ENCODE data around the gene PPP1R7.
A peak's percentile ranks its signal among the peaks of the same experiment; 100 is the strongest.

The PPP1R7 gene

DNA sequence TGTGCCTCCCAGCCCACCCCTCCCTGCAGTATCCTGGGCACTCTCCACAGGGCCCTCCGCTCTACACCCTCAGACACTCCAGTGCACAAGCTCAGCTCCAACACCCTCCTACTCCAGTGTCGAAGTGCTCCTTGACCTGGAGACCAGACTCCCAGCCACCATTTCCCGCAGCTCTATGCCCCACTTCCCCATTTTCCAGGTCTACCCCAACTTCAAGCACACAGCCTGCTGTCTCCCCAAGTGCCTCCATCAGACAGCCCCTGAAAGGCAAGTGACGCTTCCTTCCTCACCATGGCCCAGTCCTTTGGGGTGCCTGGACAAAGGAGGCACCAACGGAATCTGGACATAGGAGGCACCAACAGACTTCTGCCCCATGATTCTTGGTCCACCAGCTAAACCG, 8.2 kb upstream of the PPP1R7 start:
- 91 to 97% methylated on average over 4 to 6 of the region's 6 CpGs for WGBS, 2 experiments (ENCODE audit: insufficient coverage in 2 of 2)
- H3K4me3 ChIP-seq (ENCODE audit: extremely low read depth, insufficient read depth, low read length, poor library complexity, severe bottlenecking), result no peak overlapping the region
- H3K36me3 ChIP-seq (ENCODE audit: control insufficient read depth, insufficient read depth, low read length), result peaks cover 5% of the 10 kb centered on the region
- no peaks in the 10 kb centered on the region for H3K4me1 ChIP-seq (ENCODE audit: control insufficient read depth, insufficient read depth, low read length, poor library complexity, severe bottlenecking)
- H3K9me3 ChIP-seq (ENCODE audit: control insufficient read depth, low read length), result no peaks in the 10 kb centered on the region
- no peak overlapping the region for H3K27ac ChIP-seq (ENCODE audit: low read depth, low read length, severe bottlenecking)

DNA sequence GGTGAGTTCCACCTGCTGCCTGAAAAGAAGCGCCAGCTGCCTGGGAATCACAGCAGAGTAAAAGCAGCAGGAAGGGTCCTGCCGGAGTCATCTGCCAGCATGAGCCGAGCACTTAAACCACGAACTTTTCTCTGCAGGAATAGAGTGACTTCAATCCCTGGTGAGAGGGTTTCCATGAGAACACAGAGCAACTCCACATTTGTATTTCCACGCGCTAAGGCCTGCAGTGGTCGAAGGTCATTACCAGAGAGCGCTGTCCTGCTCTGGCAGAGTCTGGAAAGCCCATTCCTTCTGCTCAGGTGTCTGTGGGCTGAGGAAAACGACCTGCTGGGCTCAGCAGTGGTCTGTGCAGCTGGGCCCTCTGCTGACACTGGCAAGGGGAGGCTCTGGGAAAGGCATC, 7.7 kb upstream of the PPP1R7 start:
- H3K9me3 ChIP-seq (ENCODE audit: control insufficient read depth, low read length), result no peaks in the 10 kb centered on the region
- no peak overlapping the region for H3K4me3 ChIP-seq (ENCODE audit: extremely low read depth, insufficient read depth, low read length, poor library complexity, severe bottlenecking)
- no peaks in the 10 kb centered on the region for H3K4me1 ChIP-seq (ENCODE audit: control insufficient read depth, insufficient read depth, low read length, poor library complexity, severe bottlenecking)
- WGBS, 2 experiments (ENCODE audit: insufficient coverage in 2 of 2), result 95 to 96% methylated on average over 9 of the region's 9 CpGs
- H3K27ac ChIP-seq (ENCODE audit: low read depth, low read length, severe bottlenecking), result no peak overlapping the region
- peaks cover 5% of the 10 kb centered on the region for H3K36me3 ChIP-seq (ENCODE audit: control insufficient read depth, insufficient read depth, low read length)

DNA sequence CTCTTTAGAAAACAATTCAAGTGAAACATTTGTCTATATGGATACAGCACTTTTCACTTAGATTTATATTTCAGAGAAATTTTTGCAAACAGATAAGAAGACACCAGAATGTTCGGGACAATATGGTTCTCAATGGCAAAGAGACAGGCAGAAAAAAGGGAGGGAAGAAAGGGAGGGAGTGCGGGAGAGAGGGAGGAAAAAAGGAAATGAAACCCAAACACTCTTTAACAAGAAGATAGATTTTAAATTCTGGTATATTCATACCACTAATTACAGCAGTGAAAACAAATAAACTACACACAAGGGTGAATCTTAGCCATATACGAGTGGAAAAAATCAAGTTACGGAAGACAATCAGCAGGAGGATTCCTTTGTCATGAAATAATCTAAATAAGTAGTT, 4.0 kb upstream of the PPP1R7 start:
- no peak overlapping the region for H3K4me3 ChIP-seq (ENCODE audit: extremely low read depth, insufficient read depth, low read length, poor library complexity, severe bottlenecking)
- no peaks in the 10 kb centered on the region for H3K36me3 ChIP-seq (ENCODE audit: control insufficient read depth, insufficient read depth, low read length)
- H3K4me1 ChIP-seq (ENCODE audit: control insufficient read depth, insufficient read depth, low read length, poor library complexity, severe bottlenecking), result no peaks in the 10 kb centered on the region
- WGBS, 2 experiments (ENCODE audit: insufficient coverage in 2 of 2), result 100% methylated on average over 1 of the region's 4 CpGs; no CpG with 5 or more reads in 1 of the 2 experiments
- H3K27ac ChIP-seq (ENCODE audit: low read depth, low read length, severe bottlenecking), result no peak overlapping the region
- H3K9me3 ChIP-seq (ENCODE audit: control insufficient read depth, low read length), result no peaks in the 10 kb centered on the region

DNA sequence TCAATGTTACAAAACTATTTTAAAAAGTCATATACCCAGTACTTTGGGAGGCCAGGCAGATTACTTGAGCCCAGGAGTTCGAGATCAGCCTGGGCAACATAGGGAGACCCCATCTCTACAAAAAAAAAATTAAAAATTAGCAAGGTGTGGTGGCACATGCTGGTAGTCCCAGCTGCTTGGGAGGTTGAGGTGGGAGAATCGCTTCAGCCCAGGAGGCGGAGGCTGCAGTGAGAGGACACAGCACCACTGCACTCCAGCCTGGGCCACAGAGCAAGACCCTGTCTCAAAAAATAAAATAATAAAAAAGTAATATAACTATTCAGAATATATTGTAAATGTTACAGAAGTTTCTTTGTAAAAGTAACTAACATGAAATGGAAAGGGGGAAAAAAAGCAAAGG, 2.9 kb upstream of the PPP1R7 start:
- Histone ChIP-seq H3K4me3 (ENCODE audit: extremely low read depth, insufficient read depth, low read length, poor library complexity, severe bottlenecking) (no peak overlapping the region), H3K36me3 (ENCODE audit: control insufficient read depth, insufficient read depth, low read length) (no peaks in the 10 kb centered on the region), H3K27ac (ENCODE audit: low read depth, low read length, severe bottlenecking) (no peak overlapping the region), H3K4me1 (ENCODE audit: control insufficient read depth, insufficient read depth, low read length, poor library complexity, severe bottlenecking) (peaks cover 8% of the 10 kb centered on the region), H3K9me3 (ENCODE audit: control insufficient read depth, low read length) (no peaks in the 10 kb centered on the region)
- WGBS, 2 experiments (ENCODE audit: insufficient coverage in 2 of 2), result 100% methylated on average over 1 of the region's 3 CpGs; no CpG with 5 or more reads in 1 of the 2 experiments

DNA sequence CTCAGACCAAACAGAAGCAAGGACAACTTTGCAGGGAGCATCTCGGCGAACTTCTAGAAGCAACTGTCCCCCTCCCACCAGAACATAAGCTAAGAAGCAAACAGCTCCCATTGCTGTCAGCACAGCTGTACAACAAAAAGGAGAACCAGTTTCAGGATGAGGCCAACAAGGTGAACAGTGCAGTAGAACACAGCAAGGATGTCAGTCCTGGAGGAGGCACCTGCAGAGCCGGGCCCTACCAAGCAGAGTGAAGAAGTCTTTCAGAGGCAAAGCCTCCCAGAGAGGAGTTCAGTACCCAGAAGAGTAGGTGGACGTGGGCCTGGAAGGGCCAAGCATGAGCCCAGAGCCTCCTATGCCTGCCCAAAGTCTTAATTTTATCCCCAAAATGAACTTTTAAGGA, 2.0 kb upstream of the PPP1R7 start:
- H3K4me1 ChIP-seq (ENCODE audit: control insufficient read depth, insufficient read depth, low read length, poor library complexity, severe bottlenecking), result peaks cover 9% of the 10 kb centered on the region
- no peak overlapping the region for H3K27ac ChIP-seq (ENCODE audit: low read depth, low read length, severe bottlenecking)
- whole genome bisulfite sequencing, 2 experiments (ENCODE audit: insufficient coverage in 2 of 2), result 86 to 95% methylated on average over 2 to 4 of the region's 4 CpGs
- no peaks in the 10 kb centered on the region for H3K9me3 ChIP-seq (ENCODE audit: control insufficient read depth, low read length)
- peak overlapping the region; percentile 90 for H3K4me3 ChIP-seq (ENCODE audit: extremely low read depth, insufficient read depth, low read length, poor library complexity, severe bottlenecking)
- H3K36me3 ChIP-seq (ENCODE audit: control insufficient read depth, insufficient read depth, low read length), result peaks cover 3% of the 10 kb centered on the region

DNA sequence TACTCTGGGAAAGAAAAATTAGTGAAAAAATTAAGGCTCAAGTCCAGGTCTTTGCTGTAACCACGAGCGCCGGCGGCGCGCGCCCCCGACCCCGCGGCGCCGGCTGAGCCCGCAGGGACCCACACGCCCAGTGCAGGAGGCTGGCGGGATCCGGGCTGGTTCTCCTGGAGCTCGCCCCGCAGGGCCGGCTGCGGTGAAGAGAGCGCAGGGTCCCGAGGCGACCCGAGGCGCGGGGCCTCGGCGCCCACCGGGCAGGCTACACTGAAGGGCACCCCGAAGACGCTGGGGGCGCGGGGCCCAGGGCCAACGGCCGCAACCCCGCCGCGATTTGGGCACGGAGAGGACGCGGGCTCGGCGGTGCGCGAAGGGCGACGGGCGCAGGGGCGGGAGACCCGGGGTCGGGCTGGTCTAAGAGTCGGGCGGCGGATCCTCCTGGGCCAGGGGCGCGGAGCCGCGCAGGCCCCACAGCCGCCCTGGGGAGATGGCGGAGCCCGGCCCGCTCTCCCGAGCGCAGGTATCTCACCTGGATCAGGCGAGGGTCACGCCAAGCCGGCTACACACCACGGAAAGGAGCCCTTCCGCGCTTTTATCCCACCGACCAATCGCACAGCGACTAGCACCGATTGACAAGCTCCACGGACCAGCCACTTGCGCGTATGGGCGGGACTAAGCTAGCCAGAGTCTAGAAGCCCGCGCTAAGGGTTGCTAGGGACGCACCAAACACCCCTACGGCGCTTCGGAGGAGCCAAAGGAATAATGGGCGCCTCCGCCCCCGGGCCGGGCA, 1.2 kb upstream of the PPP1R7 start, which contains the start of gene PASK:
Gene PASK, minus strand, starts transcription at position 582 of the 784 bp plus-strand sequence. CDS start 6,440 bp downstream, outside the sequence.
- H3K36me3 ChIP-seq (ENCODE audit: control insufficient read depth, insufficient read depth, low read length), result peaks cover 7% of the 10 kb centered on the region
- H3K9me3 ChIP-seq (ENCODE audit: control insufficient read depth, low read length), result no peaks in the 10 kb centered on the region
- WGBS, 2 experiments (ENCODE audit: insufficient coverage in 2 of 2), result 0% methylated on average over 75 to 79 of the region's 88 CpGs
- peaks cover 9% of the 10 kb centered on the region for H3K4me1 ChIP-seq (ENCODE audit: control insufficient read depth, insufficient read depth, low read length, poor library complexity, severe bottlenecking)
- peak within 1 kb of the TSS; percentile 90 for H3K4me3 ChIP-seq (ENCODE audit: extremely low read depth, insufficient read depth, low read length, poor library complexity, severe bottlenecking)
- H3K27ac ChIP-seq (ENCODE audit: low read depth, low read length, severe bottlenecking), result peak within 1 kb of the TSS; percentile 36

DNA sequence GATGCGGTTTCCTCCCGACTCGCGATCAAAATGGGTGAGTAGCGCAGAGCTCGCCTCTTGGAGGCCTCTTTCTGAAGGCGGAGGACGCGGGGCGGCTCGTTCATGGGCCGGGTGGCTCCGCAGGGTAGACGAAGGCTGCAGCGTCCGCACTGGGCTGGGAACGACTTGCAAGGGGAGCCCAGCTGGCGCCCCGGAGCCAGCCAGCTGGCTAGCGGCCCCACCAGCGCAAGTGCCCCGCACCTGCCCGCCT, 667 bp upstream of the PPP1R7 start:
- no peaks in the 10 kb centered on the region for H3K9me3 ChIP-seq (ENCODE audit: control insufficient read depth, low read length)
- H3K4me3 ChIP-seq (ENCODE audit: extremely low read depth, insufficient read depth, low read length, poor library complexity, severe bottlenecking), result peak overlapping the region; percentile 90
- 1% methylated on average over 21 to 23 of the region's 23 CpGs for WGBS, 2 experiments (ENCODE audit: insufficient coverage in 2 of 2)
- H3K36me3 ChIP-seq (ENCODE audit: control insufficient read depth, insufficient read depth, low read length), result peaks cover 7% of the 10 kb centered on the region
- peaks cover 9% of the 10 kb centered on the region for H3K4me1 ChIP-seq (ENCODE audit: control insufficient read depth, insufficient read depth, low read length, poor library complexity, severe bottlenecking)
- H3K27ac ChIP-seq (ENCODE audit: low read depth, low read length, severe bottlenecking), result peak overlapping the region; percentile 36

DNA sequence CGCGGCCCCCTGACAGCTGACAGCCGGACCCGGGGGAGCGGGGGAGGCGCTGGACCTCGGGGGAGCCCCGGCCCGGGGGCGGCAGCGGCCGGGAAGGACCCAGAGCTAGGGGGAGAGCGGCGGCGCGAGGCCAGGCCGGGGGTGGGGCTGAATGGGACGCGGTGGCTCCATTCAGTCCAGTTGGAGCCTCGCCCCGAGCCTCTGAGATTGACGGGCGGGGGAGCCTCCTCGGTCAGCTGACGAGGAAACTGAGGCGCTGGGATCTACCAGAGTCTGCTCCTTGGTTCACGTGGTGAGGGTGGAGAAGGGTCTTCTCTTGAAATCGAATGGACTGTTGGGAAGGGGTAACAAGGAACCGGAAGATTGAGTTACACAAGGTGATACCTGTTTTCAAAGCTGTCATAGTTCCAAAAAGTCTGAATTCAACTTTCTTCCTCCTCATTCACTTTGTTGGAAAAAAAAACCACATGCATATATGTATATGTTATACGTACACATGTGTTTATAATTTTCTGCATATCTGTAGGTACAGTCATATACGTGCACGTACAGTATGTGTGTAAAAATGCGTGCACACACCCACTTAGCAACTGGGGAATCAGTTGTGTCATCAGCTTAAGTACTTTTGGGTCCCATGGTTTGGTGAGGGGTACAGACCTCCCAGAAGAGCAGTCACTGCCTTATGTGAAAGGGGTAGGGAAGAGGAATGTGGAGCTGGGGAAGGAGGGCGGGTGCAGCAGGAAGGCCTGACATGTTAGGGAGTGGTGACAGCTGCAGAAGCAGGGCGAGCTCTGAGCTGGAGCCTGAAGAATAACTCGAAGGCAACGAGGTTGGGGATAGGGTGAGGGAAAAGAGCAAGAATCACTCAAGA, 628 bp downstream of the PPP1R7 start:
- H3K4me3 ChIP-seq (ENCODE audit: extremely low read depth, insufficient read depth, low read length, poor library complexity, severe bottlenecking), result peak overlapping the region; percentile 90
- peaks cover 9% of the 10 kb centered on the region for H3K4me1 ChIP-seq (ENCODE audit: control insufficient read depth, insufficient read depth, low read length, poor library complexity, severe bottlenecking)
- 17 to 19% methylated on average over 35 to 36 of the region's 37 CpGs for WGBS, 2 experiments (ENCODE audit: insufficient coverage in 2 of 2)
- H3K27ac ChIP-seq (ENCODE audit: low read depth, low read length, severe bottlenecking), result no peak overlapping the region
- peaks cover 7% of the 10 kb centered on the region for H3K36me3 ChIP-seq (ENCODE audit: control insufficient read depth, insufficient read depth, low read length)
- H3K9me3 ChIP-seq (ENCODE audit: control insufficient read depth, low read length), result no peaks in the 10 kb centered on the region

DNA sequence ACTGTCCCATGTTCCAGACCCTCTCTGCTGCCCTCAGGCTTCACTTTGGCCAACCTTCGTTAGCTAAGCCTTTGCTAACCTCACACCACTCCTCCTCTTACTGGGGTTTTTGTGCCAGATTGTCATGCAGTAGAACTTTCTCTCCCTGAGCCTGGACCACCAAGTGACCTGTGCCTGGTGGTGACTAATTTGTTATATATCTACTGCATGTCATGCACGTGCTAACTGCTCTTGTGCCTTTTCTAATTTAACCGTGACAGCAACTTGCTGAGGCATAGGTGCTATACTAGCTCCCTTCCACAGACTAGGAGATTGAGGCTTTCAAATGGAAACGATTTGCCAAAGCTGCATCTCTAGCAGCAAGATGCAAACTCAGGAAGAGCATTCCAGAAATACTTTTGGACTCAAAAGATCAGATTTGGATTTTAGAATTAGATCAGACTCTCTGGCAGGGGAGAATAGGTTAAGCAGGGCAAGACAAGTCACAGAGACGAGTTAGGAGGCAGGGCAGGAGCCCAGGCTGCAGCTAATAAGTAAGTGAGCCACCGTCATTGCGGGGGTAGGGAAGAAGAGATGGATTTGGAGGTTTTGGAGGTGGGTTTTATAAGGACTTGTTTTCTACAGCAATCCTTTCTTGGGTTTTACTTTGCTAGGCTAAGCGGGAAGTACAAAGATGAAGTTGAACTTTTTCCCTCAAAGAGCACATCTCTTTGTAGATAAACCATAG, 1.8 kb downstream of the PPP1R7 start:
- Histone ChIP-seq H3K4me3 (ENCODE audit: extremely low read depth, insufficient read depth, low read length, poor library complexity, severe bottlenecking) (no peak overlapping the region), H3K27ac (ENCODE audit: low read depth, low read length, severe bottlenecking) (no peak overlapping the region), H3K4me1 (ENCODE audit: control insufficient read depth, insufficient read depth, low read length, poor library complexity, severe bottlenecking) (peaks cover 9% of the 10 kb centered on the region), H3K36me3 (ENCODE audit: control insufficient read depth, insufficient read depth, low read length) (peaks cover 7% of the 10 kb centered on the region), H3K9me3 (ENCODE audit: control insufficient read depth, low read length) (no peaks in the 10 kb centered on the region)
- 61 to 74% methylated on average over 7 of the region's 8 CpGs for WGBS, 2 experiments (ENCODE audit: insufficient coverage in 2 of 2)

DNA sequence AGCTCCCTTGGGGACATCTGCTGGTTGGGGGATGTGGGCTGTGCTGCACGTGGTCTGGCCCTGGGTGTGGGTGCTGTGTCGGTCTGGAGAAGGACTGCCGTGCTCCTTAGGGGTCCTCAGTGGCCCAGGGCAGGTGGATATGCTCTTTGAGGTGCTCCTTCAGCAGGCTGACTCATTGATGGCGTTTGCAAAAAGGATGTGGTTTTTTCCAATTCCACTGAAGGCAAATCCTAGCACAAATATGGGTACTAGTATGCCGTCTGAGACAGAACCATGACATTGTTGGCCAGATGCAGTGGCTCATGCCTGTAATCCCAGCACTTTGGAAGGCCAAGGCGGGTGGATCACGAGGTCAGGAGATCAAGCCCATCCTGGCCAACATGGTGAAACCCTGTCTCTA, 3.3 kb downstream of the PPP1R7 start:
- H3K4me1 ChIP-seq (ENCODE audit: control insufficient read depth, insufficient read depth, low read length, poor library complexity, severe bottlenecking), result peaks cover 9% of the 10 kb centered on the region
- no peaks in the 10 kb centered on the region for H3K9me3 ChIP-seq (ENCODE audit: control insufficient read depth, low read length)
- H3K27ac ChIP-seq (ENCODE audit: low read depth, low read length, severe bottlenecking), result no peak overlapping the region
- H3K4me3 ChIP-seq (ENCODE audit: extremely low read depth, insufficient read depth, low read length, poor library complexity, severe bottlenecking), result no peak overlapping the region
- H3K36me3 ChIP-seq (ENCODE audit: control insufficient read depth, insufficient read depth, low read length), result peaks cover 9% of the 10 kb centered on the region
- 90 to 97% methylated on average over 5 to 7 of the region's 7 CpGs for WGBS, 2 experiments (ENCODE audit: insufficient coverage in 2 of 2)

Data from mesodermal cell (in vitro differentiated cells).